GM18867 (cell line): ENCODE results near the gene KCNT1.

Experiments
- ATAC-seq: cut with Tn5 transposase; IDR thresholded peaks from one replicate; pipeline ENCODE4 v1.9.1; 2021; ENCODE audit warnings: mild to moderate bottlenecking, moderate library complexity; ENCODE audit not compliant: unreplicated experiment

KCNT1 gene

GRCh38 chr9:135815830-135816650, 114.1 kb downstream of the KCNT1 start:
- ATAC-seq, result no peak

- no peak for ATAC-seq
Measured at GRCh38 chr9:135816651-135816970, 114.6 kb downstream of the KCNT1 start.

GRCh38 chr9:135817951-135818717, 116.1 kb downstream of the KCNT1 start:
- ATAC-seq, result no peak

GRCh38 chr9:135818718-135819475, 116.9 kb downstream of the KCNT1 start:
- ATAC-seq, result no peak

- no peak for ATAC-seq
Measured at GRCh38 chr9:135819905-135820304, 117.9 kb downstream of the KCNT1 start.

- ATAC-seq, result no peak
Measured at GRCh38 chr9:135820661-135821060, 118.7 kb downstream of the KCNT1 start.

- no peak for ATAC-seq
Measured at GRCh38 chr9:135821116-135821515, 119.1 kb downstream of the KCNT1 start.

GRCh38 chr9:135821733-135822373, 119.9 kb downstream of the KCNT1 start:
- ATAC-seq, result no peak

GRCh38 chr9:135822374-135822755, 120.4 kb downstream of the KCNT1 start:
- no peak for ATAC-seq

GRCh38 chr9:135823036-135823435, 121.1 kb downstream of the KCNT1 start:
- ATAC-seq, result no peak

- ATAC-seq, result no peak
Measured at GRCh38 chr9:135825435-135826187, 123.6 kb downstream of the KCNT1 start.

GRCh38 chr9:135826188-135826545, 124.2 kb downstream of the KCNT1 start:
- no peak for ATAC-seq

- ATAC-seq, result no peak
Measured at GRCh38 chr9:135827301-135827700, 125.3 kb downstream of the KCNT1 start.

GRCh38 chr9:135827866-135828580, 126.0 kb downstream of the KCNT1 start:
- ATAC-seq, result no peak

- no peak for ATAC-seq
Measured at GRCh38 chr9:135828656-135829055, 126.7 kb downstream of the KCNT1 start.

GRCh38 chr9:135830496-135830895, 128.5 kb downstream of the KCNT1 start:
- ATAC-seq, result no peak

- no peak for ATAC-seq
Measured at GRCh38 chr9:135833864-135834263, 131.9 kb downstream of the KCNT1 start.

- ATAC-seq, result no peak
Measured at GRCh38 chr9:135835131-135835530, 133.1 kb downstream of the KCNT1 start.

GRCh38 chr9:135839516-135839915, 137.5 kb downstream of the KCNT1 start:
- ATAC-seq, result no peak

- no peak for ATAC-seq
Measured at GRCh38 chr9:135840107-135840506, 138.1 kb downstream of the KCNT1 start.
